ENCODE measurements around the gene CLEC4M.

CLEC4M gene

GRCh38 chr19:7775761-7776160, 12.7 kb downstream of the CLEC4M start:
- Histone ChIP-seq H3K36me3 (no peaks in the 10 kb centered on the region), H3K4me3 (ENCODE audit: low read depth, low read length) (no peak overlapping the region), H3K4me1 (no peaks in the 10 kb centered on the region), H3K9me3 (no peaks in the 10 kb centered on the region), H3K27me3 (peaks cover 52% of the 10 kb centered on the region)
- no peak for TF ChIP-seq CTCF (IDR thresholded peaks at IDR 0.05; ENCODE audit: low read depth, low read length)
- DNase-seq, result no peak

DNA sequence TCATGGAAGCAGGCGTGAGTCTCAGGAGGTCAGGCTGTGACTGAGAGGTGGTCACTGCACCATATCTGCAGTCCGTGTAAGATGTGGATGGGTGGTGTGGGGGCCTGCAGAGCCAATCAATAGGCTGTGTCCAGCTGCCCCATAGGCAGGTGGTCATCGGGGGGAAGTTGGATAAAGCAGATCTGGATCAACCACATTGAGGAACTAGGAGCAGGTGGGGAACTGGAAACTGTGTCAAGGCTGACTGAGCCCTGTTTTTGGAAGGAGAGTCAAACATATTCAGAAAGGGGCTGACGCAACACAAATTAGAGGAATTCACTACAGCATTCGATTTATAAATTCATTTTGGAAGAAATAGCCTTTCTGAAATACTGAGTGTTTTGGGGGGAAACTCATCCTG, 15.0 kb downstream of the CLEC4M start:
- no peaks in the 10 kb centered on the region for H3K9me3 ChIP-seq
- H3K36me3 ChIP-seq, result no peaks in the 10 kb centered on the region
- DNase-seq, result no peak
- H3K4me1 ChIP-seq, result no peaks in the 10 kb centered on the region
- peaks cover 66% of the 10 kb centered on the region for H3K27me3 ChIP-seq
- no peak for TF ChIP-seq CTCF (IDR thresholded peaks at IDR 0.05; ENCODE audit: low read depth, low read length)
- no peak overlapping the region for H3K4me3 ChIP-seq (ENCODE audit: low read depth, low read length)

DNA sequence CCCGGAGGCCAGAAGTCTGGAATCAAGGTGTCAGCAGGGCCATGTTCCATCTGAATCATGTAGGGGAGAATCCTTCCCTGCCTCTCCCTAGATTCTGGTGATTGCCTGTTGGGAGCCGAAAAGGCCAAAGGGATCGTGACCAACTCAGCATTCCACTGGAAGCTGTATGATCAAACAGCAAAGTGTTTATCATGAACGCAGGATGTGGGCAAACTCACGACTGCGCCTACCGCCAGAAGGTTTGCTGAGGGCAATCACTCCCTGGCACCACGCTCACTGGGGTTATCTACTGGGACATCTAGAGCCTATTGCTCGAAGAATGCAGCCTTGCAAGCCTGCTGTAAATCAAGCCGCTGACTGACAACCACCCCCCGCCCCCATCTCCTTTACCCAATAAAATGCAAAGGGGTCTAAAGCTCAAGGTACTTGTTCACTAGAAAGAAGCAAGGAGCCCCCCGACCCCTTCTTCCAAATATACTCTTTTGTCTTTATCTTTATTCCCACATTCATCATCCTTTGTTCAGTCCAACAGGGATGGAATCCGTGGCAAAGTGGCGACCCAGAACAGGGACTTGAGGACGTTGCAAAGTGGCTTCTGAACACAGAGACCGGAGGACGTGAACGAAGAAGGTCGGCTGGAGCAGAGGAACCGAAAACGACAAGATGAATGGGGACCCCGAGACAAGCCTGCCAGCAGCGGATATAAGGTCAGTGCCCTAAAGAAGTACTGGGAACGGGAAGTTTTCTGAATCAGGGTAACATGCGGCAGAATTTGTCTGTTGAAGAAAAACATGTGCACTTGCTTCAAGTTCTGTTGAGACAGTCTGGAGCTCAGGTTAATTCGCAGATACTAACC, 16.8 kb downstream of the CLEC4M start:
- no peaks in the 10 kb centered on the region for H3K9me3 ChIP-seq
- no peaks in the 10 kb centered on the region for H3K4me1 ChIP-seq
- TF ChIP-seq CTCF (IDR thresholded peaks at IDR 0.05; ENCODE audit: low read depth, low read length), result no peak
- H3K36me3 ChIP-seq, result no peaks in the 10 kb centered on the region
- no peak overlapping the region for H3K4me3 ChIP-seq (ENCODE audit: low read depth, low read length)
- DNase-seq, result no peak
- H3K27me3 ChIP-seq, result peaks cover 77% of the 10 kb centered on the region

DNA sequence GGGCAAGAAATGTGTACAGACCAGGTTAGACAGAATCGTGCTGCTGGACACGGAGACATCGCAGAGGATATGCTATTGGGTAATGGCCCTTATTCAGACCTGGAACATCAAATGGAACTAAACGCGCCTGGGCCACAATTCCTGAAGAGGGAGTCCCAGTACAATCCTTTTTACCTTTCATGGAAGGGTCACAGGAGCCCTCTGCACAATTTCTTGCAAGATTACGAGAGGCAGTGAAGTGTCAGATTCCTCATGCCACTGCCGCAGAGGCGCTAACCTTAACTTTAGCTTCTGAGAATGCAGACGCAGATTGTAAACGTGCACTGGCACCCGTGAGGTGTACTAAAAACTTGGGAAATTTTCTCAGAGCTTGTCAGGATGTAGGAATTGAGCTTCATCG, 18.1 kb downstream of the CLEC4M start:
- Histone ChIP-seq H3K36me3 (no peaks in the 10 kb centered on the region), H3K4me1 (no peaks in the 10 kb centered on the region), H3K27me3 (peaks cover 64% of the 10 kb centered on the region), H3K4me3 (ENCODE audit: low read depth, low read length) (no peak overlapping the region), H3K9me3 (no peaks in the 10 kb centered on the region)
- no peak for DNase-seq
- TF ChIP-seq CTCF (IDR thresholded peaks at IDR 0.05; ENCODE audit: low read depth, low read length), result no peak

GRCh38 chr19:7783991-7784423, 21.0 kb downstream of the CLEC4M start:
- Histone ChIP-seq H3K36me3 (no peaks in the 10 kb centered on the region), H3K4me1 (no peaks in the 10 kb centered on the region), H3K9me3 (no peaks in the 10 kb centered on the region), H3K4me3 (ENCODE audit: low read depth, low read length) (no peak overlapping the region), H3K27me3 (peaks cover 68% of the 10 kb centered on the region)
- DNase-seq, result no peak
- no peak for TF ChIP-seq CTCF (IDR thresholded peaks at IDR 0.05; ENCODE audit: low read depth, low read length)

DNA sequence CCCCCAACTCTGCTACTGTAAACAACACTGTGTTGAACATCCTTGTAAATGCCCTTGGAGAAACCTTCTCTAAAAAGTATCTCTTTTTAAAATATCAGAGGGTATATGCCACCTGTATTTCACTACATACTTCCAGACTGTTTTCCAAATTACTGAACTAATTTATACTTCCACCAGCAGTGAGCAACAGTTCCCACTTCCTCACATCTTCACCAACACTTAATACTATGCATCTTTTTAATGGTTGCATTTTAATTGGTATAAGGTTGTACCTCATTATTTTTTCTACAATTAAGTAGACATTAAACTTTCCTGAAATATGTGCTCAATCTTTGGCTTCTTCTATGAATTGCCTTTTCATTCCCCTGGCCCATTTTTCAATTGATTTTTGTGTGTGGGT, 21.8 kb downstream of the CLEC4M start:
- no peak for DNase-seq
- peaks cover 62% of the 10 kb centered on the region for H3K27me3 ChIP-seq
- H3K9me3 ChIP-seq, result no peaks in the 10 kb centered on the region
- H3K4me1 ChIP-seq, result no peaks in the 10 kb centered on the region
- TF ChIP-seq CTCF (IDR thresholded peaks at IDR 0.05; ENCODE audit: low read depth, low read length), result no peak
- no peak overlapping the region for H3K4me3 ChIP-seq (ENCODE audit: low read depth, low read length)
- no peaks in the 10 kb centered on the region for H3K36me3 ChIP-seq
